Spleen (tissue), 7 donors: Measurements from ENCODE around the gene INO80.

Experiments used
- CTCF ChIP-seq, 11 experiments: fragments of 200-600 bp in 7 of 11; fragments of 450-650 bp in 4 of 11; sonication (generic) in 4 of 11; IDR thresholded peaks in 8 of 11; conservative IDR thresholded peaks in 3 of 11; 1 replicate in 7 of 11; 2 replicates in 4 of 11; pipeline versions ENCODE4 v1.4.0 to v1.8.0; 2016 to 2021; ENCODE audit warnings: antibody characterized with exemption in 11 of 11, inconsistent platforms in 4 of 11, mild to moderate bottlenecking in 1 of 11
- POLR2A ChIP-seq, 3 donors: fragments of 450-650 bp; IDR thresholded peaks; one replicate each; pipeline ENCODE4 v1.5.1; 2017; ENCODE audit warnings: antibody characterized with exemption in 3 of 3, mild to moderate bottlenecking in 1 of 3
- POLR2AphosphoS5 ChIP-seq, 3 donors: sonication (generic); formaldehyde crosslinking; IDR thresholded peaks; one replicate each; pipeline ENCODE4 v1.5.1; 2017; ENCODE audit warnings: antibody characterized with exemption in 3 of 3
- donor health status: DM: no; HTN: no; CAD: no; lungs with moderate emphysema.
- donor health status: DM: no; HTN: no; CAD: no.
- donor health status: DM: no; HTN: no; CAD: no.

GRCh38 chr15:41039121-41039520 is 77.0 kb downstream of the INO80 start:
- TF ChIP-seq POLR2AphosphoS5 (IDR thresholded peaks at IDR 0.05) (no peak), CTCF (IDR thresholded peaks at IDR 0.05 in 8 of 11, conservative IDR thresholded peaks at IDR 0.05 in 3 of 11) (no peak), POLR2A (IDR thresholded peaks at IDR 0.05) (no peak)
